ENCODE results near the gene TNKS1BP1. TPM values are rescaled to one million over a fixed set of nuclear protein-coding genes. Genes with fewer than 3 reads are reported as not detected.
A peak's percentile ranks its signal among the peaks of the same experiment; 100 is the strongest.

TNKS1BP1 gene
- total and polyA plus RNA-seq, 9 of the 15 experiments (the other 6 are each of a cell fraction or from before 2014, with no cell fraction given) = 1.1 to 47.2 (median 10.9) TPM

DNA sequence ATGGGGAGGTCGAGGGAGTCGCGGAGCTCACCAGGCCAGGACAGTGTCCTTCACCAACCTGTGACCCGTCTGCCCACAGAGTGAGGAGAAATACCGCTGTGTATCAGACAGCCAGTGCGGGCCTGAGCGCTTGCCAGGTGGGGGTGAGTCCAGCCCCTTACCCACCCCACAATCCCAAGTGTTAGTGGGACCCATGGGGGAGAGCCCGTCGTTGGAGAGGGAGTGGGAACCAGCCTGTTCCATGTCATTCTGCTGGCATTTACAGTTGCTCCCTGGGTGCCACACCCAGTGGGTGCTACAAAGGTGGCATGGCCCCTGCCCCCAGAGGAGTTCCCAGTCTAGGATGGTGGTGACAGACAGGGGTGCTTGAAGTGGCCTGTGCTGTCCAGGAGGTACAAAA lies 22.6 kb upstream of the TNKS1BP1 start:
- in situ Hi-C loops (cut with MboI) = loop anchor here (10.0 kb wide), 2 partner anchors 177 to 1167 kb away; no protein-coding TSS in a partner anchor
- Histone ChIP-seq H3K9ac (ENCODE audit: insufficient read depth in 1 of 2, low read depth in 2 of 2, low read length in 2 of 2) (peak overlapping the region in 1 of 2 experiments; percentile 19; a peak in 1 of 4 replicates), H3K4me3 (no peak overlapping the region), H3K27me3 (ENCODE audit: control insufficient read depth in 2 of 2, insufficient read depth in 2 of 2, low read length in 2 of 2) (no peaks in the 10 kb centered on the region), H3K79me2 (ENCODE audit: control insufficient read depth, insufficient read depth, low read length) (no peaks in the 10 kb centered on the region), H3K27ac (ENCODE audit: extremely low read depth, low read depth, low read length) (no peak overlapping the region), H2AFZ (ENCODE audit: low read depth, low read length) (no peak overlapping the region), H3K36me3 (ENCODE audit: control insufficient read depth, insufficient read depth, low read length) (no peaks in the 10 kb centered on the region), H3K9me3 (replicated peaks; ENCODE audit: control insufficient read depth, insufficient read depth, low read depth, low read length) (0 out of 2 replicates have a peak, but pooled peaks cover 4% of the 10 kb centered on the region), H3K4me1 (replicated peaks in 1 of 2; ENCODE audit: control insufficient read depth in 2 of 2, insufficient read depth in 2 of 2, low read length in 2 of 2) (peaks cover 6 to 16% of the 10 kb centered on the region in 2 experiments; a peak in 4 of 5 replicates), H3K9me1 (ENCODE audit: control insufficient read depth, insufficient read depth, low read length) (no peaks in the 10 kb centered on the region), H4K20me1 (replicated peaks; ENCODE audit: control insufficient read depth, insufficient read depth, low read length) (no peaks in the 10 kb centered on the region), H3K4me2 (ENCODE audit: insufficient read depth, low read length) (no peak overlapping the region)
- no peak for TF ChIP-seq RBM14 (IDR thresholded peaks at IDR 0.05; ENCODE audit: borderline replicate concordance, insufficient read depth, low read depth, low read length)
- no peak for TF ChIP-seq NFE2 (IDR thresholded peaks at IDR 0.05; ENCODE audit: low read depth)
- no peak for TF ChIP-seq ZNF175 (CRISPR knock-in tag; IDR thresholded peaks at IDR 0.05; ENCODE audit: low read depth)
- no peak for TF ChIP-seq ELF2 (CRISPR knock-in tag; IDR thresholded peaks at IDR 0.05)
- TF ChIP-seq CHD4 (IDR thresholded peaks at IDR 0.05; ENCODE audit: insufficient read depth, insufficient replicate concordance, low read depth, low read length, poor library complexity, severe bottlenecking) = no peak
- TF ChIP-seq, protein P1, sequence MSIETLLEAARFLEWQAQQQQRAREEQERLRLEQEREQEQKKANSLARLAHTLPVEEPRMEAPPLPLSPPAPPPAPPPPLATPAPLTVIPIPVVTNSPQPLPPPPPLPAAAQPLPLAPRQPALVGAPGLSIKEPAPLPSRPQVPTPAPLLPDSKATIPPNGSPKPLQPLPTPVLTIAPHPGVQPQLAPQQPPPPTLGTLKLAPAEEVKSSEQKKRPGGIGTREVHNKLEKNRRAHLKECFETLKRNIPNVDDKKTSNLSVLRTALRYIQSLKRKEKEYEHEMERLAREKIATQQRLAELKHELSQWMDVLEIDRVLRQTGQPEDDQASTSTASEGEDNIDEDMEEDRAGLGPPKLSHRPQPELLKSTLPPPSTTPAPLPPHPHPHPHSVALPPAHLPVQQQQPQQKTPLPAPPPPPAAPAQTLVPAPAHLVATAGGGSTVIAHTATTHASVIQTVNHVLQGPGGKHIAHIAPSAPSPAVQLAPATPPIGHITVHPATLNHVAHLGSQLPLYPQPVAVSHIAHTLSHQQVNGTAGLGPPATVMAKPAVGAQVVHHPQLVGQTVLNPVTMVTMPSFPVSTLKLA (conservative IDR thresholded peaks at IDR 0.05) = no peak
- no peak for TF ChIP-seq ZNF75A (CRISPR knock-in tag; IDR thresholded peaks at IDR 0.05)
- no peak for TF ChIP-seq ETV1 (tag; conservative IDR thresholded peaks at IDR 0.05; ENCODE audit: low read depth)
- no peak for TF ChIP-seq POU5F1 (IDR thresholded peaks at IDR 0.05; ENCODE audit: borderline replicate concordance, low read depth, low read length, partially characterized antibody)
- no peak for TF ChIP-seq SMARCB1 (IDR thresholded peaks at IDR 0.05; ENCODE audit: insufficient read length, low read depth)
- TF ChIP-seq, protein P2, sequence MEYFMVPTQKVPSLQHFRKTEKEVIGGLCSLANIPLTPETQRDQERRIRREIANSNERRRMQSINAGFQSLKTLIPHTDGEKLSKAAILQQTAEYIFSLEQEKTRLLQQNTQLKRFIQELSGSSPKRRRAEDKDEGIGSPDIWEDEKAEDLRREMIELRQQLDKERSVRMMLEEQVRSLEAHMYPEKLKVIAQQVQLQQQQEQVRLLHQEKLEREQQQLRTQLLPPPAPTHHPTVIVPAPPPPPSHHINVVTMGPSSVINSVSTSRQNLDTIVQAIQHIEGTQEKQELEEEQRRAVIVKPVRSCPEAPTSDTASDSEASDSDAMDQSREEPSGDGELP (CRISPR knock-in tag; IDR thresholded peaks at IDR 0.05; ENCODE audit: borderline replicate concordance) = no peak
- TF ChIP-seq, protein P3, sequence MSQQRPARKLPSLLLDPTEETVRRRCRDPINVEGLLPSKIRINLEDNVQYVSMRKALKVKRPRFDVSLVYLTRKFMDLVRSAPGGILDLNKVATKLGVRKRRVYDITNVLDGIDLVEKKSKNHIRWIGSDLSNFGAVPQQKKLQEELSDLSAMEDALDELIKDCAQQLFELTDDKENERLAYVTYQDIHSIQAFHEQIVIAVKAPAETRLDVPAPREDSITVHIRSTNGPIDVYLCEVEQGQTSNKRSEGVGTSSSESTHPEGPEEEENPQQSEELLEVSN (IDR thresholded peaks at IDR 0.05; ENCODE audit: borderline replicate concordance in 1 of 2, extremely low read depth in 1 of 2, insufficient read depth in 1 of 2, insufficient read length in 1 of 2, low read depth in 1 of 2, low read length in 1 of 2, poor library complexity in 1 of 2, severe bottlenecking in 1 of 2) = no peak
- TF ChIP-seq E2F3 (CRISPR knock-in tag; IDR thresholded peaks at IDR 0.05) = no peak
- TF ChIP-seq ZSCAN29 (IDR thresholded peaks at IDR 0.05) = no peak
- no TSS peak for BruUV-seq (replicated peaks)
- CTCF ChIA-PET (ENCODE audit: low intra/inter-chr PET ratio) = interaction anchor here (0.6 kb wide), 1 partner anchor 293 kb away, joined by 3 read pairs; no protein-coding TSS in a partner anchor
- ATAC-seq (no peak), DNase-seq (ENCODE audit: extremely low read depth in 1 of 4, low spot score in 3 of 4) (no peak), FAIRE-seq (no peak)
- POLR2A ChIA-PET = interaction anchor here (0.6 to 1.4 kb wide), 2 partner anchors 85 to 357 kb away, joined by 3 to 4 read pairs; no protein-coding TSS in a partner anchor
- intact Hi-C loops (cut with micrococcal nuclease) = loop anchor here (5.0 to 10.0 kb wide), 2 partner anchors 447 to 1165 kb away; no protein-coding TSS in a partner anchor
- 58% methylated on average over 9 of the region's 9 CpGs for WGBS (ENCODE audit: insufficient coverage, low coverage, missing lambda C conversion rate)

Measured in K562 (cell line).